RKO (cell line): ENCODE data around the gene LRRC61.
A peak's percentile ranks its signal among the peaks of the same experiment; 100 is the strongest.

Source experiments
- DNase-seq: peaks from one replicate; pipeline ENCODE4 v3.0.0-alpha.2; 2016; ENCODE audit warnings: low spot score

The LRRC61 gene

DNA sequence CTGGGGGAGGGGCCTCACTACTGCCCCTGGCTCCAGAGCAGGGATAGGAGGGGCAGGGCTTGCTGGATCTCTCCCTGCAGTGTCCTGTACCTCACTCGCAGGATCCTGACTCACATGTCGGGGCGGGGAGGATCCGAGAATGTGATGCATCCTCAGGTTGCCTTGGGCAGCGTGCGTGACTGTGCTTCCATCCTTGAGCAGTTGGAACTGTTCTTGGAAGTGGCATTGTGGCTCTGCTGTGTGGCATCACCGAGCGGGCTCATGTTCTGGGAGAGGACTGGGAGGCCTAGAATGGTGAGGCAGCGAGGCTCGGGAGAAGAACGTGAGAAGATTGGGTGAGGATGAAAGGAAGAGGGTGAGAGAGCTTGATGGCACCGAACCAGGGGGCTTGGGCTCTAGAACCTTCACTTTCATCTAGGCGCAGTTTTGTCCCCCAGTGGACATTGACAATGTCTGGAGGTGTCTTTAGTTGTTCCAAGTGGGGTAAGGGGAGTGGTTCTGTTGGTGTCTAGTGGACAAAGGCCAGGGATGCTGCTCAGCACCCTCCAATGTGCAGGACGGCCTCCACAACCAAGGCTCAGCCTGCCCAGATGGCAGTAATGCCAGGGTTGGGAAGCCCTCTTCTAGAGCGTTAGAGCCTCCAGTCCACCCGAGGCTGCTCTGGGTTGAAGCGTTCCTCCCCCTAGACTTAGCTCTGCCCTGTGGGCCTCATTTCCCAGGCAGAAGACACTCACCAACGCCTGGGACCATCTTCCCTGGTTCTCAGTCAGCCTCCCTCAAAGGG lies 9.9 kb downstream of the LRRC61 start:
- no peak for DNase-seq

DNA sequence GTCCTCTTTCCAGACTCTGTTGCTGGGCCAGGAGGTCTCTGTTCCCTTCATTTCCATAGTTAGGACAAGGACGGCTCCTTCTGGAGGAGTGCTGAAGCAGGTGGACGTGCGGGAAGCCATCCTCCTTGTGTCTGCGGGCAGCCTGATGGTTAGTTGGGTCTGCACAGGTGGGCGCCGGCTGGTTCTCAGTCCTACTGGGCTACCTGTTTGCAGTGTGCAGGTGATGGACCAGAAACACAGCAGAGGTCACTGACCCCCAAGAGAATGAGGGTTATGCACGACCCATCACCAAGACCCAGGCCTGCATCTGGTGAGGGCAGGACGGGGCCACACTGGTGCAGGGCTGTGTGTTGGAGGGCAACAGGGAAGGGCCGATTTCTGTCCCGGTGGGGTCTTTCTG lies 10.5 kb downstream of the LRRC61 start:
- DNase-seq: no peak

DNA sequence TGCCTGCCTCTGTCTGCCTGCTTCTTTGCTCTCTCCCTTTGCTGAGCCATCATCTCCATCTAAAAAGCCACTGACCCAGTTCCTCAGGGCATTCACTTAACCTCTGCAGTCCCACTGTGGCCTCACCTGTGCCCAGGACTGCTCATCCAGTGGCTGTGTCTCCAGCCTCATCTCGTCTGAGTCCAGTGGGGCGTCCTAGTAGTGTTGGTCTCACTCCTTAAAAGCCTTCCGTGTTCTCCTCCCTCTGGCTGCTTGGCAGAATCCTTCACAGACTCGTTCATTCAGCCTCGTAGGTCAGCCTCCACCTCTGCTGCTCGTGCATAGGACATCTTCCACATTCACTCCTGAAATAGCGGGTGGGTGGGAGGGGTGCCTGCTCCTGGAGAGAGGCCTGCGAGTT lies 11.0 kb downstream of the LRRC61 start:
- no peak for DNase-seq

DNA sequence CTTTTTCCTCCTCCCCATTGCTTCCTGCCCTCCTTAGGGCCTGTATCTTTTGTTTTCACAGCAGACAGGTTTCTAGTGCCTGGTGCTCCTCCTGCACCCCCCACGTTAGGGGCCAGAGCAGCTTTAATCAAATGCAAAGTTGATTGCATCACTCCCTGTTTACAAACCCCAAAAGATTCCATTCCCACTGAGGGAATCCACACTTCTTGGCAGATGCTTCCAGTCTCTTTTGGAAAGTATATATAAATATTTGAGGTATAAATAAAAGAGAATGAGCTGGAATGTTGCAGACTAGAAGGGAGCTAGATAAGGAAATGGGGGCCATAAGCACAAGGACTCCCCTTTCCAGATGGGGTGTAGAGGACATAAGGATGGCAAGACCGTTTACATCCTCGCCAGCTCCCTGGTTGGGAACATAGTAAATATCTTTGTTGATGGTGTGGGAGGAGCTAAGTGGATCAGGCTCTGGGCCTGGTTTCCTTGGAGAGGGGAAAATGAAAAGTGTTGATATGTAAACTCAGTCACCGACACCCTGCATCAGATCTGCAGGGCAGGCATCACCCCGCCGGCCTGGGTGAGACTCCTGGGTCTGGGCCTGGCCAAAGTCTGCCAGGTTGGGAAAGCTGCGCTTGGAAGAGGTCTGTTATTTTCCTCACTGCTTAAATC lies 12.1 kb downstream of the LRRC61 start:
- no peak for DNase-seq

DNA sequence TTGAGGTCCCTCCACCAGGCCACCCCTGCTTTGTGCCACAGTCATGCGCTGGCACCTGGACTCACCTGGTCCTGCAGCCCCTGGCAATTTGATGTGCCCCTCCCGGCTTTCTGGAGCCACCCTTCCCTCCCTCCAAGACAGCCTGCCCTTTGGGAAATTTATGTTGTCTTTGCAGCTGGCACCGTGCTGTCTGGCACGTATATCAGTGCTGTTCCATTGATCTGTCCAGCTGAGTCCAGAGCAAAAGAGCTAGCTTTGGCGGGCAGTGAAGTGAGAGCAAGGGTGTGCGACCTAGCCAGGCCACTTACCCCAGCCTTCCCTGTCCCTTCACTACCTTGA lies 12.6 kb downstream of the LRRC61 start:
- no peak for DNase-seq

DNA sequence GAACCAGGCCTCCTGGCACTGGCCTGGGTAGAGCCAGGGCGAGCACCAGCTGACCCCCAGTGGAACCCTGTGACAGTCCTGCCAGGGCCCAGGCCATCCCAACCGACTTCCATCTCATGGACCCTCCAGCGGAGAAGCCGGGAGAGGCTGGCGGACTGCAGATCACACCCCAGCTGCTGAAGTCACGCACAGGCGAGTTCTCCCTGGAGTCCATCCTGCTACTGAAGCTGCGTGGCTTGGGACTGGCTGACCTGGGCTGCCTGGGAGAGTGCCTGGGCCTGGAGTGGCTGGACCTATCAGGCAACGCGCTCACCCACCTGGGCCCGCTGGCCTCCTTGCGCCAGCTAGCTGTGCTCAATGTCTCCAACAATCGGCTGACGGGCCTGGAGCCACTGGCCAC lies 13.6 kb downstream of the LRRC61 start:
- DNase-seq: no peak

DNA sequence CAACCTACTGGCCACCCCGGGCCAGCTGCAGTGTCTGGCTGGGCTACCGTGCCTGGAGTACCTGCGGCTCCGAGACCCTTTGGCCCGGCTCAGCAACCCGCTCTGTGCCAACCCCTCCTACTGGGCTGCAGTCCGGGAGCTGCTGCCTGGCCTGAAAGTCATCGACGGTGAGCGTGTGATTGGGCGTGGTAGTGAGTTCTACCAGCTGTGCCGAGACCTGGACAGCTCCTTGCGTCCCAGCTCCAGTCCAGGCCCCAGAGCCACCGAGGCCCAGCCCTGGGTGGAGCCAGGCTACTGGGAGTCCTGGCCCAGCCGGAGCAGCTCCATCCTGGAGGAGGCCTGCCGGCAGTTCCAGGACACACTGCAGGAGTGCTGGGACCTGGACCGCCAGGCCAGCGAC lies 14.0 kb downstream of the LRRC61 start:
- no peak for DNase-seq

DNA sequence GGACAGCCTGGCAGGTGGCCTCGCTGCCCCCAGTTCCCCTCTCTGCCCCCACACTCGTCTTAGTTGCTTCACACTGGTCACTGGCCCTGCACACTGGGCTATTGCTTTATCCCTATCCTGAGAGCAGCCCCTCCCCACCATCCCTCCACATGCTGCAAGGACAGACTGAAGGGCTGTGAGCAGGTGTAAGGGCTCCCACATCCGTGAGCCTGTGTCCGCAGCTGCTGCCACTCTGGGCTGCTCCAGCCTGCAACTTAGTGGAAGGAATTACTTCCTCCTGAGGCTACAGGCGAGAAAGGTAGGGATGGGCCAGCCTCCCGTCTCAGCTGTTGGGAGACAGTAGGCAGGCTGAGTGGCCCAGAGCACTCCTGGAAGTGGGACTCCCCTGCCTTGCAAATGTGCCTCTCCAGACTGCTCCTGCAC lies 14.5 kb downstream of the LRRC61 start:
- DNase-seq: no peak

DNA sequence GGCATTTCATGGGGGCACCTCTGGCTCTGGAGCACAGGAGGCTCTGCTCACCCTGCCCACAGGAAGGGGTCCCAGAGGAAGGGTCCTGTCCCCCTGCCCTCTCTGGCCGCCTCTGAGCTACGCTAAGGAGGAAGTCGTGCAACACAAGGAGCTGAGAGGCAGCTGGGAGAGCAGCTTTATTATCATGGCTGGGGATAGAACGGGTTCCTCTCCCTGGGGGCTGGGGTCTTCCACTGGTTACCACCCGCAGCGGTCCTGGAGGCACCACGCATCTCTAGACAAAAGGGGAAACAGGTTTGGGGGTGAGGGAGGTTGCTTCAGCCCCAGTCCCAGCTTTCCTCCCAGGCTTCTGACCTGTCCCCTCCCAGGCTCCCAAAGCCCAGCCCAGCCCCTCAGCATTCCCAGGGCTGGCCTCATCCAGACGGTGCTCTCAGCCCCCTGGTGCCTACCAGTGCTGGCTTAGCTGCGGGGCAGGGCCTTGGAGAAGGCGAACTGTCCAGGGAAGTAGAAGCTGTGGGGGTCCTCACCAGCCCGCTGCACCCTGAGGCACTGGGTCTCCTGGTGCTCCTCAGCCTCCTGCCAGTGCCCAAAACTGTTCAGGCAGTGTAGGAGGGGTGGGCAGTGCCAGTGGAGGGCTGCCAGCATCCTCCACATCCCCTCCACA lies 15.1 kb downstream of the LRRC61 start:
- no peak for DNase-seq

DNA sequence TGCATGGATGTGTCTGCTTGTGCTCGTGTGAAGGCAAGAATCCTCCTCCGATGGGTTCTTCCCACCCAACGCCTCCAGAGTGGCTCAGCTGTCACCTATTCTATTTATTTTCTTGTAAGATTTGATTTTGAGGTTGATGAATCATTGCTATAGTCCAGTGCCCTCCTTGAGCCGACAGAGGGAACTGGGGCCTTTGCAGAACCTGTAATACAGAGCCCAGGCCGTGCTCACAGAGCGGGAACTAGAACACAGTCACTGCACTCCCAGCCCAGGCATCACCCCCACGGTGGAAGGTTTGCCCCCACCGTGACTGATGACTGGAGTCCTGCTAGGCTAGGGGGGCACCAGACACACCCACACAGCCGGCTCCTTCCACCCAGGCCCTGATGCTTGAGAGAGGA lies 16.3 kb downstream of the LRRC61 start:
- no peak for DNase-seq

DNA sequence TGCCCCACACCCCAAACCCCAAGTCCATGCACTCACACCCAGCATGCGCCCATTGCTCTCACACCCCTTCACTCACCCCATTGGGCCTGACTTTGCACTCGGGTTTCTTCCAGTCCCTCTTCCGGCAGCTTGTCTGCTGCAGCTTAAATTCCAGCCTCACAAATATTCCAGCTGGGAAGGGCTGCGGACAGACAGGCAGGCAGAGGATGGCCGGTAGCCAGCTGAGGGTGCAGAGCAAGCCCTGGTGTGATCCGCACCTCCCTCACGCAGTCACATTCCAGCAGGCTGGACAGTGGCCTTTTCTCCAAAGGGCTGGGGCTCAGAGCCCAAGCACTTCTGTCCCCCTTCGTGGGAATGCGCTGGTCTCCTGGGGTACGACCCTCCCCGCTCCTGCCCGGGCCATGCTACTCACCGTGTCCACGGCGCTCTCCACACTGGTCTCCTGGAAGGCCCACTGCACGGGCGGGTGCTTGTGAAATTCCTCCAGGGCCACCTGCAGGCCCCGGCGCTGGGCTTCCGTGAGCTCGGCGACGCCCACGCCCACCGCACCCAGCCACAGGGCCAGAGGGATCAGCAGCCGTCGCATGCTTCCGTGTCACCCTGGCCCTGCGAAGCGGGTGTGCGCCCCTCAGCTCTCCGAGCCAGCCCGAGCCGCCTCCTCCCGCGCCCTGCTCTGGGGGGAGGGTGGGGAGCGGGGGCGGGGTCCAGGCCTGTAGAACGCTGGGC lies 17.0 kb downstream of the LRRC61 start:
- DNase-seq: no peak

DNA sequence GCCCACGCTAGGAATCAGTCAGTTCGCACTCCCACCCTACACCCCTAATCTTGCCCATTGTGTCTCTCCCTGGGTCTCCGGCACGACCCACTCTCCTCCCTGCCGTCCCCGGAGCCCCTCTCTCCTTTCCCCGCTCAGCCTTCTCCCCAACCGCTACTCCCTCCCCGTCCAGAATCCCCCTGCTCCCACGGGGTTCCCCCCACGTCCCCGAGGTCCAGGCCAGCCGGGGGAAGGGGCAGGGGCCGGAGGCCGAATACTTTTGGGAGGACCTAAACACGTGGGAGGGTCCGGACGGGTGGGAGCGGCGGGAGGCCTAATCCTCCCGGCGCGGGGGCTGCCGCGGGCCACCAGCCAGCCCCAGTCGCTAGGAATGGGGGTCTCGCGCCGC lies 17.7 kb downstream of the LRRC61 start:
- no peak for DNase-seq

DNA sequence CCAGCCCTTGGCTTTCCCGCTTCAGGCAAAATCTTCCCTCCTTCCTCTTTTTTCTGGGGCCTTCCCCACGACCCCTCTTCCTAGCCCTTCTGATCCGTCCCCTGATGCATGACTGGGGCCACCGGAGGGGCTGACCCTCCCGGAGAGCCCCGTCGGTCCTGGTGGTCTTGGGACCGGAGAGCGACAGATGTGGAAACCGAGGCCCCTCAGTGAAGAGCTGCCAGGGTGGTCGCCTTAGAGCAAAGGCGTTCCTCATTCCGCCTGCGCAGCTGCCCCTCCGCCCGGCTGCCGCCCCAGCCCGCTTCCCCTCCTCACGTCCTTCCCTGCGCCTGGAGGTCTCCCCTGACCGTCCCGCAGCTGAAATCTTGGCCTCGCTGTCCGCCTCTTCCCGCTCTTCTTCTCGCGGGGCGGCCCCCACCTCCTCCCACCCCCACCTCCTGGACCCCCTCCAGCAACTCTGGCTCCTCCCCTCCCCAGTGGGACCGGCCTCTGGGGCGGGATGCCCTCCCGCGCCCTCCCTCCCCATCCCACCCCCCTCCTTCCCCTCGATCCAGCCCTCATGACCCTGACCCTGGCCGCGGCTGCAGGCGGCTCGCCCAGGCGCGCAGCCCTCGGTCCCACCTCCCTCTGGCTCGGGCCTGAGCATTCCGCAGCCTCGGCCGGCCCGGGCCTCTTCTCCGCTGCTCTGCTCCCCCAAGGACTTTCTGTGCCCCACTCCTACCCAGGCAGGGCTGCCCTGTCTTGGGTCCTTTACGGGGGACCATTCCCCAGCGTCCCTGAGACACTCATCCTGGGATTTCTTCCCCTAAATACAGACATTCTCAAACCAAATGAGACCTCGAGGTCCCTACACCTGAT lies 18.3 kb downstream of the LRRC61 start, which contains the start of gene RARRES2:
TSS of gene RARRES2 (minus strand) at position 367 of the 858 bp plus-strand sequence. CDS start 1,020 bp downstream, outside the sequence.
- DNase-seq: no peak

DNA sequence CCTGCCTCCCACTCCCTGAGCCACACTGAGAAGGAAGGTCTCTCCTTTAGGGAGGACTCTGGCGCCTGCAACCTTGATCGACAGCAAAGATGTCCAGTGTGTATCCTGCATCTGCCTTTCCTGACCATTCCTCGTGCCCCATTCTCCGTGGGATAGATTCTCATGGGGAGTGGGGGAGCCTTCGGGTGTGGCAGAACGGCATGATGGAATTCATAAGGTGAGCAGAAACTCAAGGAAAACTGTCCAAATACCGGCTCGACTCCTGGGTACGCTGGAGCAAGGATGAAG lies 18.9 kb downstream of the LRRC61 start:
- DNase-seq: no peak

DNA sequence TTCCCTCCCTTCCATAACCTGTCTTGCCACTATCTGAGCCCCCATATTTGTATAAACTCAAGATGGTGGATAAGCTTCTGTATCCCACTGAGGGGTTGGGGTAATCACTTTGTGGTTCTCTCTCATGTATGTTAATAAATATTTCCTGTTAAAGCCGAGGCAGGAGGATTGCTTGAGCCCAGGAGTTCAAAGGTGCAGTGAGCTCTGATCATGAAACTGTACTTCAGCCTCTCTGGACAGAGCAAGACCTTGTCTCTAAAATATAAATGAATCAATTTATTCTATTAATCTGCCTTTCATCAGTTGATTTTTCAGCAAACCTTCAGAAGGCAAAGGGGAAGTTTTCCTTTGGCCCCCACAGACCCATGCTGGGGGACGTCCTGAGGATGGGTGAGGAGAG lies 20.1 kb downstream of the LRRC61 start:
- no peak for DNase-seq

DNA sequence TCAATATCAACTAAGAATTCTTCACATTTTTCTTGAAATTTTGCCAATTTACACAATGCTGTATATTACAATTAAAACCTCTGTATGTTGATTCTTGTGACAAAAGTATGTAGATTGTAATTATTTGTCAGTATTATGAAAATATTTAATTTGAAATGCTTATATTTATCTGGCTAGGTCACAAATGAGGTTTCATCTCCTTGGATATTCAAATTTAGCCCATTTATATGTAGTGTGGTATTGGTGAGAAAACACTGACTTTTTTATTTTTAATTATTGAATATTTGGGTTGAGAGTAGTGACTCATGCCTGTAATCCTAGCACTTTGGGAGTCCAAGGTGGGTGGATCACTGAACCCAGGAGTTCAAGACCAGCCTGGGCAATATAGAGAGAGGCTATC lies 21.1 kb downstream of the LRRC61 start:
- no peak for DNase-seq

DNA sequence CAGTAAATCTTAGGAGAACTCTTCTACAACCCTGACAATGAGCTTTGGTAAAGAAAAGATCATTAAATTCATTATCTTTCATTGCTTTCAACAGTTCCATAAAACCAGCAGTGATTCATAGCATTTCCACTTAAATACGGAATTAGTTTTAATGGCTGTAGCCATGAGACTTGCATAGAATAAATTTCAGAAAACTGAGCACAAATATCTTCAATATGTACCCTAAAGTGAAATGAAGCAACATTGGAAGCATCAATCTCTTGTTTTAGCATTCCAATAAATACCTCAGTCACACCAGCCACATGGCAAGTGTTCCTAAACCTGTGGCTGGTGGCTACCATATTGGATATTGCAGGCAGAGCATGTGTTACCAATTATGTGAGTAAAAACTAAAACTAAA lies 21.9 kb downstream of the LRRC61 start:
- no peak for DNase-seq

DNA sequence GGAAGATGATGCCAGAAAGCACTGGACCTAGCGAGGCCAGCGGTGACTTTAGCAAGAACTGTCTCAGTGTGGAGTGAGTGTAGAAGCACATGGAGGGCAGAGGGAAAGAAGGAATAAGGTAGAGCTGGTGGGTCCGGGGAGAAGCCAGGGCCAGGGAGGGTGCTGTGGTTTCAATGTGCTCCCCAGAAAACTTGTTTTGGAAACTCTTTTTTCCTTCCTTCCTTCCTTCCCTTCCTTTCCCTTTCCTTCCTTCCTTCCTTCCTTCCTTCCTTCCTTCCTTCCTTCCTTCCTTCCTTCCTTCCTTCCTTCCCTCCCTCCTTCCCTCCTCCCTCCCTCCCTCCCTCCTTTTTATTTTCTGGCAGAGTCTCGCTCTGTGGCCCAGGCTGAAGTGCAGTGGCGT lies 23.8 kb downstream of the LRRC61 start:
- DNase-seq: no peak

DNA sequence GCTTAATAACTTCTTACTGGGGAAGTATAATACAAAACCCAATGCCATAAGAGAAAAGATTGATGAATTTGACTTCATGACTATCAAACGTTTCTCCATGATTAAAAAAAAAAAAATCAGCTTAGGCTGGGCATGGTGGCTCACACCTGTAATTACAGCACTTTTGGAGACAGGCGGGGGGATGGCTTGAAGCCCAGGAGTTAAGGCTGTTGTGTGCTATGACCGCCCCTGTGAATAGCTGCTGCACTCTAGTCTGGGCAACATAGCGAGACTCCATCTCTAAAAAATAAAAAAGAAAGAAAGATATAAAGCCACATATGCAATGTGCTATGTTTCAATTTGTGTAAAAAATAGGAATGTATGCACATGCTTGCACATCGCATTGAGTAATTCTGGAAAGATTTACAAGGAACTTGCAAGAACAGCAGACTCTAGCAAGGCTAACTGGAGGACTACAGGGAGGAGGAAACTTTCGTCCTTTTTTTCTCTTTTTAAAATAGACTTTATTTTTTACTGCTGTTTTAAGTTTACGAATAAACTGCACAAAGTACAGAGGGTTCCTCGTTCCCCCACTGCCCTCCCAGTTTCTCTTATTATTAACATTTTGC lies 28.5 kb downstream of the LRRC61 start:
- no peak for DNase-seq

DNA sequence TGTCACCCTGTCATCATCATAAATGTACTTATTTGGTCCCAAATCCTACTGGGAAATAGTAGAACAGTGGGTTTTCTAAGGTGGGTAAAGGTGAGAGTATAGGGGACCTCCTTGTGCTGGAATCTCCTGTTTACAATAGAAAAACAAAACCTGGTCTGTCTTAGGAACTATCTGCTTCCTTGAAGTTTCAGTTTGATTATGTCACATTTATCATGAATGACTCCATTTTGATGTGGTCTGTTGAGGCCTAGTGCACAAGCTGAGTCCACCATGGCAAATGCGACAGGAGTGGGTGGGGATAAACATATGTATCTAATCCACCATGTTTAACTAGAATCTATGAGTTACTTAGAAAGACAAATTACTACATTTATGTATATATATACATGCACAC lies 32.5 kb downstream of the LRRC61 start:
- DNase-seq: no peak

DNA sequence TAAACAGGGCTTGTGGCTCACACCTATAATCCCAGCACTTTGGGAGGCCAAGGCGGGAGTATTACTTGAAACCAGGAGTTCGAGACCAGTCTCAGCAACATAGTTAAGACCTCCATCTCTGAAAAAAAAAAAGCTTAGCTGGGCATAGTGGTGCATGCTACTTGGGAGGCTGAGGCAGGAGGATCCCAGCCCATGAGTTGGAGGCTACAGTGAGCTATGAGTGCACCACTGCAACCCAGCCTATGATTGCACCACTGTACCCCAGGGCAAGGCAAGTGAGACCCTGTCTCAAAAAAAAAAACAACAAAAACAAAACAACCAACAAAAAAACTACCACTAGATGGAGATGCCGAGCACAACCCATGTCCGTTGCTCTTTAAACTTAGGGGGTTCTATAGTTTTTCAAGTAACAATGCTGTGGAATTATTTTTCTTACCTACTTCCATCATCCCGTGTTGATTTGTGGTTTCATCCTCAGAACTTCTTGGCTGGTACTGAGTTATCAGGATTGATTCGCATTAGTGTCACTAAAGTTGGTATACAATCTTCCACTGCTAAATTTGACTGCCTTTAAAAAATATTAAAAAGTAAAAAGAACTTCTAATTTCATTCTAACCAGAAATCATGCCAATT lies 33.2 kb downstream of the LRRC61 start:
- peak; percentile 68 for DNase-seq
